GM18511 (cell line): ENCODE data around the gene KRTAP4-4.
"Not testable (repeated sequence)": the region's sequence is repeated elsewhere in the genome, so short reads cannot be mapped to it uniquely, and the experiment has no call there.

Experiments used
- ATAC-seq: cut with Tn5 transposase; IDR thresholded peaks from one replicate; pipeline ENCODE4 v1.9.1; 2021; ENCODE audit warnings: mild to moderate bottlenecking, moderate library complexity; ENCODE audit not compliant: unreplicated experiment

The KRTAP4-4 gene

DNA sequence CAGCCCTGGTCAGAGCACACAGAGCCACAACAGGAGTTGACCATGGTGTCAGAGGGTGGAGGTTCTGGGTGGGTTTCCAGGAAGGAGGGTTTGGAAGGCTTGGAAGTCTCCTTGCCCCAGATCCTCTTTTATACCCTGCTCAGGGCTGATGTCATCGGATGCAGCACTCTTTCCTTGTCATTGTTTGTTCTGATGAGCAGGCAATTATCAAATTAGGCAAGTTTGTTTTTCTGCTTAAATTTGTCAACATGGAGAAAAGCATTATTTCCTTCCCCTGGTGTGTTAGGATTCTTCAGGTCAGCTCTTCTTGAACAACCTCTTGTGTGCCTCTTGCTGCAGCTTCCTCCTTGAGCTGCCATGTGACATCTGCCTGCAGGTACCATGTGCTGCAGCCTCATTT is at the start of gene KRTAP4-4:
Gene KRTAP4-4 (minus strand): TSS at position 101 of the 400 bp plus-strand sequence. CDS start 57 bp downstream, at position 44.
- ATAC-seq: no peak

DNA sequence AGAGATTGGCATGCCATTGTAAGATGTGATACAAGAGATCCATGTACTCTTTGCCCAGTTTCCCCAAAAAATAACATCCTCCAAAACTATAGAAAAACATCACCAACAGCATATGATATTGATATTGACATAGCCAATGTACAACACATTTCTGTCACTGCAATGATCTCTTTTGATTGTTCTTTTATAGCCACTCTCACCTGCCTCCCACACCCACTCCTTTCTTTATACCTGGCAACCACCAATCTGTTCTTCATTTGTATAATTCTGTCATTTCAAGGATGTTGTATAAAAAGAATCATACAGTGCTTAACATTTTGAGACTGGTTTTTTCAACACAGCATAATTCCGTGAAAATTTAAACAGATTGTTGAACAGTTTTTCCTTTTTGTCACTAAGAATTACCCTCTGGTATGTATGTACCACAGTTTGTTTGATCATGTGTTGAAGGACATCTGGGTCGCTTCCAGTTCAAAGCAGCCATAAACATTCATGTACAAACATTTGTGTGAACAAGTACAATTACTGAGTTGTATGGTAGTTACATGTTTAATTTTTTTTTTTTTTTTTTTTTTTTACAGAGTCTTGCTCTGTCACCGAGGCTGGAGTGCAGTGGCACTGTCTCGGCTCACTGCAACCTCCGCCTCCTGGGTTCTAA is 39.0 kb upstream of the KRTAP4-4 start:
- ATAC-seq: no peak

DNA sequence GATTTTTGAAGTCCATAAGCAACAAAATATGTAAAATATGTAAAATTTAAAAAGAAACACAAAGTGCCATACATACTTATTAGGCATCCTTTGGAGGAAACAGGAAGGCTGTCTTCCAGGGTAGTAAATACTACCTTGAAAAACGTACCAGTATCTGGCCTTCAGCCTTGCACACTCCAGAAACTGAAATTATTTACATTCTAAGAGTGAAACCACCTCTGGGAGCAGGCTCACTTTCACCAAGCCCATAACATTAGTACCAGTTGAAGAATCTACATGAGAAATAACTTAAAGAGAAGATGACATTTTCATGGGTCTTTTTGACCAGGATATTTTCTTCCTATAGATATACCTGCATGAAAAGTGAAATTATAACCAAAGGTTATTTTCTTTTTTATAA is 35.5 kb upstream of the KRTAP4-4 start:
- ATAC-seq: no peak

DNA sequence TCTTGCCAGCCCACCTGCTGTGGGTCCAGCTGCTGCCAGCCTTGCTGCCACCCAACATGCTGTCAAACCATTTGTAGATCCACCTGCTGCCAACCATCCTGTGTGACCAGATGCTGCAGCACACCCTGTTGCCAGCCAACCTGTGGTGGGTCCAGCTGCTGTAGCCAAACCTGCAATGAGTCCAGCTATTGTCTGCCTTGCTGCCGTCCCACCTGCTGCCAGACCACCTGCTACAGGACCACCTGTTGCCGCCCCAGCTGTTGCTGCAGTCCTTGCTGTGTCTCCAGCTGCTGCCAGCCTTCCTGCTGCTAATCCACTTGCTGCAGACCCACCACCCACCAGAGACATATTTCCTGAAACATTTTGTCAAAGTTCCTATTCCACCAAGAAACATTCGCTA is 29.8 kb upstream of the KRTAP4-4 start:
- ATAC-seq: no peak

DNA sequence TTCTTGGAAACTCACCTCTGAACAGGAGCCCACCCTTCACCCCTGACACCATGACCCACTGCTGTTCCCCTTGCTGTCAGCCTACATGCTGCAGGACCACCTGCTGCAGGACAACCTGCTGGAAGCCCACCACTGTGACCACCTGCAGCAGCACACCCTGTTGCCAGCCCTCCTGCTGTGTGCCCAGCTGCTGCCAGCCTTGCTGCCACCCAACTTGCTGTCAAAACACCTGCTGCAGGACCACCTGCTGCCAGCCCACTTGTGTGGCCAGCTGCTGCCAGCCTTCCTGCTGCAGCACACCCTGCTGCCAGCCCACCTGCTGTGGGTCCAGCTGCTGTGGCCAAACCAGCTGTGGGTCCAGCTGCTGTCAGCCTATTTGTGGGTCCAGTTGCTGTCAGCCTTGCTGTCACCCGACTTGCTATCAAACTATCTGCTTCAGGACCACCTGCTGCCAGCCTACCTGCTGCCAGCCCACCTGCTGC is 29.3 kb upstream of the KRTAP4-4 start, which contains the start of gene KRTAP9-1:
Gene KRTAP9-1 (plus strand): TSS at position 51 of the 482 bp plus-strand sequence. CDS start 0 bp downstream, at position 51.
- ATAC-seq: not testable (repeated sequence)

DNA sequence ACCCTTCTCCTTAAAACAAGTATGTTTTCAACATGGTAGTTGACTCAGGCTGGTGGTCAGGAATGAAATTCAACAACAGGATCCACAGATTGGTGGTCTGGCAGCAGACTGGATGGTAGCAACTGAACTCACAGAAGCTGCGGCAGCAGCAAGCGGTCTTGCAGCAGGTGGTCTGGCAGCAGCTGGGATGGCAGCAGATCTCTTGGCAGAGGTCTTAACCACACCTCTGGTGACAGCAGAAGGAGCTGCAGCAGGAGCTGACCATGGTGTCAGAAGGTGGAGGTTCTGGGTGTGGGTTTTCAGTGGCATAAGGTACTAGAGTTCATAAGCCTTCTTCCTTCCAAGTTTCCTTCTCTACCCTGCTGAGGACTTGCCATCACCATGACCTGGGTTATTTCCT is 26.3 kb upstream of the KRTAP4-4 start:
- no peak for ATAC-seq

DNA sequence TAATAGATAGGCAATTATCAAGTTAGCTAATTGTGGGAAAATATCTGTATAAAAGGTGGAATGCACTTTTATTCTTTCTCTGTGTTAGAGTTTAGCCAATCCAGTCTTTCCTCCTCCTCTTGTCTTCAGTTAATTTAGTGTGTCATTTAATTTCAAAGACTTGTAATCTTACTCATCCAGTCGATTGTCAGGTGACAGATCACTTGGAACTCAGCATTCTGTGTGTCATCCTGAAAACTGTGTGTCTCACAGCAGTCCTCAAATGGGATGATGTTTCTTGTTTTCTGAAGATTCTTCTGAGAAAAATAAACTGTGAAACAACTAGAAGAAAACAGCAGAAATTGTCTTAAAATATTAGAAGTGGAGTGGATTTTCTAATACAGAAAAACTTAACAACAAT is 24.5 kb upstream of the KRTAP4-4 start:
- no peak for ATAC-seq

DNA sequence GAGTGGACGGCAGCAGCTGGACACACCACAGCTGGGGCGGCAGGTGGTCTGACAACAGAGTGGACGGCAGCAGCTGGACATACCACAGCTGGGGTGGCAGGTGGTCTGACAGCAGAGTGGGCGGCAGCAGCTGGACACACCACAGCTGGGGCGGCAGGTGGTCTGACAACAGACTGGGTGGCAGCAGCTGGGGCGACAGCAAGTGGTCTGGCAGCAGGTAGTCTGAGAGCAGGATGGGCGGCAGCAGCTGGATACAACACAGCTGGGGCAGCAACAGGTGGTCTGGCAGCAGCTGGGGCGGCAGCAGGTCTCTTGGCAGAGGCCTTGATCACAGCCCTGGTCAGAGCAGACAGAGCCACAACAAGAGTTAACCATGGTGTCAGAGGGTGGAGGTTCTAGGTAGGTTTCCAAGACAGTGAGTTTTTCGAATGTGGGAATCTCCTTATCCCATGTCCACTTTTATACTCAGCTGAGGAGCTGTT is 24.0 kb upstream of the KRTAP4-4 start, which contains the start of gene KRTAP4-1:
Gene KRTAP4-1 (minus strand): TSS at position 432 of the 482 bp plus-strand sequence. CDS start 57 bp downstream, at position 375.
- ATAC-seq: no peak

DNA sequence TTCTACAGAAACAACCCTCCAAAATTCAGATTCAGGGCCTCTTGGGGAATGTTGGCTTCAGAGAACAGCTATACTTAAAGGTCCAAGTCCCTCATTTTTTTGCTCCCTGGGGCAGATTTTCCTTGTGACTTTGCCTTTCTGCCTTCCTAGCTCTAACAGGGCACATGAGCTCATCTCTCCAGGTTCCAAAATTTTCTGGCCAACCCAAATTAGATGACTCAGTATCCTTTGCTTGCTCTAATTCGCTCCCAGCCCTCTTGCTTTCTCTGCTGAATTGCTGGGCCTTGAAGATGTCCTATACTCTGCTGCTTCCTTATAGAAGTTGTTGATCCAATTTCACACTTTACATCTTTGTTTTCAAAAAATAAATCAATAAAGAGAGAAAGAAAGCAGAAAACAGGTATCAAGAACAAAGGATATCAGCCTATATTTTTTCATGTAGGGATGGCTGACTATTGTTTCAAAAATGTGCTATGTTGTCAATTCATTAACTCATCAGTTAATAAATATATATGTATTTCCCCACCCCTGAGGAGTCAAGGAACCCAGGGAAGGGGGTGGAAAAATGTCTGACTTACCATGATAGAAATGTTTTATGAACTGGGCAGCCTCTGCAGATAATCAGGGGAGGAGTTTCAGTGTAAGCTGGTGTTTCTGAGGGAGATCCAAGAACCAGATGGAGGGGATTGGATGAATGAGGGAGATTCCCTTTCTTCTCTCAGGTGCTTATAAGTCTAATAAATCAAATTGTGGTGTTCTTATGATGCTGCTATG is 18.5 kb upstream of the KRTAP4-4 start:
- no peak for ATAC-seq

DNA sequence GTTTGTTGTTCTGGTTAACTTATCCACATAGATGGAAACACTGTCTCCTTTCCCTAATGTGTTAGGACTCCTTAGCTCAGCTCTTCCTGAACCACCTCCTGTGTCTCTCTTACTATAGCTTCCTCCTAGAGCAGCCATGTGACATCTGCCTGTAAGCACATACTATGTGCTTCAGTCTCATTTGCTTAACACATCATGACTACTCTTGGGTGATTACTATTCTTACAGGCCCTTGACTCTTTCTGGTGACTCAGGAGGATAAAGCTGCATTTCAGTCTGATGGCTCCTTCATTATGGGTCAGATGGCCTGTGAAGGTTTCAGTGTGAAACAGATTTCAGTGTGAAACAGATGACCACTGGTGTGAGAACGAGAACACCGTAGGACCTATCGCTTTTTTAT is 17.8 kb upstream of the KRTAP4-4 start:
- no peak for ATAC-seq

DNA sequence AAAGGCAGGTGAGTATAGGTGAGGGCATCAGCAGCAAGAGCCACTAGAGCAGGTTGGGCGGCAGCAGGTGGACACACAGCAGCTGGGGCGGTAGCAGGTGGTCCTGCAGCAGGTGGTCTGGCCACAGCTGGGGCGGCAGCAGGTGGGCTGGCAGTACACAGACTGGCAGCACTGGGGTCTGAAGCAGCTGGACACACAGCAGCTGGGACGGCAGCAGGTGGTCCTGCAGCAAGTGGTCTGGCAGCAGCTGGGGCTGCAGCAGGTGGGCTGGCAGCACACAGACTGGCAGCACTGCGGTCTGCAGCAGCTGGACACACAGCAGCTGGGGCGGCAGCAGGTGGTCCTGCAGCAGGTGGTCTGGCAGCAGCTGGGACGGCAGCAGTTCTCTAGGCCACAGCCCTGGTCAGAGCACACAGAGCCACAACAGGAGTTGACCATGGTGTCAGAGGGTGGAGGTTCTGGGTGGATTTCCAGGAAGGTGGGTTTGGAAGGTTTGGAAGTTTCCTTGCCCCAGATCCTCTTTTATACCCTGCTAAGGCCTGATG is 17.3 kb upstream of the KRTAP4-4 start, which contains the start of gene KRTAP4-2:
Gene KRTAP4-2 (minus strand): TSS at position 495 of the 545 bp plus-strand sequence. CDS start 57 bp downstream, at position 438.
- ATAC-seq: no peak

DNA sequence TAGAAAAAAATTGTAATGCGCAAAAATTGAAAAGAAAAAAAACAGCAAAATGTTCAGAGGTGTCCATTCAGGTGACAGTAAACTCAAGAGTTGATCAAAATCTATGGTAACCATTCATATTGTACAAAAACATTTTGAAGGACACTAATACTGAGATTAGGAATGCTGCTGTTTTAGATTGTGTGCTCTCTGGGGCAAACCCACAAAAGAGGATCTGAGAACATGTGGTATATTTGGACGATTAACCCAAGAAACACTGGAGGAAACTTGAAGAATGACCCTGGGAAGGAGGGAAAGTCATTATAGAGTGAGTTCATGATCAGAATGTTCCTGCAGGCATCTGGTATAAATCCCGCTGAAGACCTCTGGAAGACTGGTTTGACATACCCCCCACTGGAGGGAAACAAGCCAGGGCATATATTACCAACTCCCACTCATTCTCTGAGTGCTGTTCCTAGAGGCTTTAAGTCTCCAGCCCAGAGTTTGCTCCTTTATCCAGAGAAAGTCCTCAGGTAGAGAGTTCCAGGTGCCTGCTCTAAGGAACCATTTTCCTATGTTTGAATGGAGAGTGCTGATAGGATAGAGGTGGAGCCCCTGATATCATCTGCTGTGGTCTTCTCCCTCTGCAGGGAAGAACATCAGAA is 16.3 kb upstream of the KRTAP4-4 start:
- ATAC-seq: no peak

DNA sequence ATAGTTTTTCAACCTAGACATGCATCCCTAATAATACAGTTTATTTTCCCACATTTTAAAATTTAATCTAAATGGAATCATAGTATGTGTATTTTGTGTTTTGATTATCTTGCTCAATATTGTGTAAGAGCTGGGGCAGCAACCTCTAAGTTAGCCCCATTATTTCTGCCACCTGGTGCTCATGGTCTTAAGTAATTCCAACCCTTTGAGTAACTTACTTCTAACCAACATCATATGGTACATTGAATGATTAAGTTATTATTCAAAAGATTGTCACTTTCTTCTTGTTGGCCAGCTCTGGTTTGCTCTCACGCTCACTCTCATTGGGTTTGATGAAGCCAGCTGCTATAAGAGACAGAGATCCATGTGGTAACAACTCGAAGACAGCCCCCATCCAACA is 11.3 kb upstream of the KRTAP4-4 start:
- ATAC-seq: no peak

DNA sequence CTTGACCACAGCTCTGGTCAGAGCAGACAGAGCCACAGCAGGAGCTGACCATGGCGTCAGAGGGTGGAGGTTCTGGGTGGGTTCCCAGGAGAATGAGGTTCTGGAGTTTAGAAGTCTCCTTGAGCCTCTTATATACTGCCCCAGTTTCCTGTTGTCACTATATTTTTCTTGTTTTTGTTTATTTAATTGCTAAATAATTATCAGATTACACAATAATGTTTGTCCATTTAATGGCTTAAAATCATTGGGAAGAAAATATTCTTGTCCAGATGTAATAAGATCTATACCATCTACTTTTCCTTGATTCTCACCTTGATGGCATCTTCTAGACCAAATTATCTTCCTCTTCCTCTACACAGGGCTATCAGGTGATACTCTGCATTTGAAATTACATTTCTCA is 7.6 kb upstream of the KRTAP4-4 start, which contains the start of gene KRTAP4-3:
Gene KRTAP4-3 (minus strand): TSS at position 101 of the 400 bp plus-strand sequence. CDS start 49 bp downstream, at position 52.
- ATAC-seq: no peak

DNA sequence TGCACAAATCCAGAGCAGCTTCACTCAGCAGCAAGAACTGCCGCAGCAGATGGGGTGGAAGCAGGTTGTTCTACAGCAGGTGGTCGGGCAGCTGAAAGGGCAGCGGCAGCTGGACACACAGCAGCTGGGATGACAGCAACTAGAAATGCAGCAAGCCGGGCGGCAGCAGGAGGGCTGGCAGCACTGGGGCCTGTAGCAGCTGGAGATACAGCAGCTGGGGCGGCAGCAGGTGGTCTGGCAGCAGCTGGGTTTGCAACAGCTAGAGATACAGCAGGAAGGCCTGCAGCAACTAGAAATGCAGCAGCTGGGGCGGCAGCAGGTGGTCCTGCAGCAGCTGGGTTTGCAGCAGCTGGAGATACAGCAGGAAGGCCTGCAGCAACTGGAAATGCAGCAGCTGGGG is 7.0 kb upstream of the KRTAP4-4 start:
- no peak for ATAC-seq

DNA sequence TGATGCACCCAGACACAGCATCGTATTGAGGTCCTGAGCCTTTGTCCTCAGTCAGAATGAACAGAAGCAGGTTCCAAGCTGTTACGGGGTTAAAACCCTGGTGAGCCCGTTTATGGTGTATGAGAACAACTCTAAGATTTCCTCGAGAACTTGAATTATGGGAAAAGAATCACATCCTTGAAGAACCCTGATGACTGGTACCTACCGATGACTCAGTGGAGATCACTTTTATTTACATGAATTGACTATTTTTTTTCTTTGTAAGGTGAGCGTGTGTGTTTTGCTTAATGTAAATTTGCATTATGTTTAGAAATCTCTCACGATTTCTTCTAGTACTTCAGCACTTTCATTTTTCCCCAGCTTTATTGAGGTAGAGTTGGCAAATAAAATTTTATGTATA is 3.3 kb upstream of the KRTAP4-4 start:
- ATAC-seq: no peak

DNA sequence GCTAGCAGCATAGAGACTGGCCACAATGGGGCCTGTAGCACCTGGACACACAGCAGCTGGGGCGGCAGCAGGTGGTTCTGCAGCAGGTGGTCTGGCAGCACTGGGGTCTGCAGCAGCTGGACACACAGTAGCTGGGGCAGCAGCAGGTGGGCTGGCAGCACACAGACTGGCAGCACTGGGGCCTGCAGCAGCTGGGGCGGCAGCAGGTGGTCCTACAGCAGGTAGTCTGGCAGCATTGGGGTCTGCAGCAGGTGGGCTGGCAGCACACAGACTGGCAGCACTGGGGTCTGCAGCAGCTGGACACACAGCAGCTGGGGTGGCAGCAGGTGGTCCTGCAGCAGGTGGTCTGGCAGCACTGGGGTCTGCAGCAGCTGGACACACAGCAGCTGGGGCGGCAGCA is 358 bp downstream of the KRTAP4-4 start:
- not testable (repeated sequence) for ATAC-seq

DNA sequence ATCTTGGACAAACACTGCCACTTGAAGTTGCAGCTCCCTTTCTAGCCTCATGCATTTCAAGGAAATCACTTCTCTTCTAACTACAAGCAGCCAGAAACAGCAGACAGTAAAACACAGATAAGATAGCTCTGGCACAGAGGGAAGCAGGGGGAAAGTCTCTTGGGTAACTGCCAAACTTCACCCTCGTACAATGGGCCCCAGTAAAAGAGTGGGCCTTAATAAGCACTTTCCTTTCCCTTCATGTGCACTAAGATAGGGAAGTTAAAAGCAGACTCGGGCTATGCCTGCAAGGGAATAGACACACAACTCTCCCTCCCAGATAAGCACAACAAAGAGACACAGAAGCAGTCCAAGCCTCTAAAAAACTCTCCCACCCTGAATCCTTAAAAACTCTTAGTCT is 6.7 kb downstream of the KRTAP4-4 start:
- no peak for ATAC-seq

DNA sequence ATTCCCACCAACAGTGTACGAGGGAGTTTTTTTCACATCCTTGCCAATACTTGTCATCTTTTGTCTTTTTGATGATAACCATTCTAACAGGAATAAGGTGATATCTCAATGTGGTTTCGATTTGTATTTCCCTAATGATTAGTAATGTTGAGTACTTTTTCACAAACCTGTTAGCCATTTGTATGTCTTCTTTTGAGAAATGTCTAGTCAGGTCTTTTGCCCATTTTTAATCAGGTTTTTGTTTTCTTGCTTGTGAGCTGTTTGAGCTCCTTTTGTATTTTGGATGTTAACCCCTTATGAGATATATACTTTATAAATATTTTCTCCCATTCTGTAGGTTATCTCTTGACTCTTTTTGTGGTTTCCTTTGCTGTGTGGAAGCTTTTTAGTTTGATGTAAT is 9.0 kb downstream of the KRTAP4-4 start:
- no peak for ATAC-seq

DNA sequence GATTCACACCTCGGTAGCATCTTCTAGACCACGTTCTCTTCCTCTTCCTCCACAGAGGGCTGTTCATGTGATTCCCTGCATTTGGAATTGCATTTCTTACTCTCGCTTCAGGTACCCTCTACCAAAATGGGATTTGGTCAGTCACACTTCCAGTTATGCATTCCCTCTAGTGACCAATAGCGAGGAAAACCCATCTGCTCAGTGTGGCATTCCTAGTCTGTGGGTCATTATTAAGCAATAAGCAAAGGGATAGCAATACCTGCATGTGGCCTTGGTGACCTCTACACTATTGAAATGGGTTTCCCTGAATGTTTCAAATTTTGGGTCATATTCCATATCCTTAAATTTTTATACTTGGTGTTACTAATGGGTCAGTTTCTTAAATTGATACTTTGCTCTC is 10.5 kb downstream of the KRTAP4-4 start:
- ATAC-seq: no peak

DNA sequence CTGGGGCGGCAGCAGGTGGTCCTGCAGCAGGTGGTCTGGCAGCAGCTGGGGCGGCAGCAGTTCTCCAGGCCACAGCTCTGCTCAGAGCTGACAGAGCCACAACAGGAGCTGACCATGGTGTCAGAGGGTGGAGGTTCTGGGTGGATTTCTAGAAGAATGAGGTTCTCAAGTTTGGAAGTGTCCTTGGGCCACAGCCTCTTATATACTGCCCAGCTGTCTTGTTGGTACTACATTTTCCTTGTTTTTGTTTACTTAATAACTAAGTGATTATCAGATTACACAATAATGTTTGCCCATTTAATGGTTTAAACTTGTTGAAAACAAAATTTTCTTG is 10.9 kb downstream of the KRTAP4-4 start, which contains the start of gene KRTAP4-5:
Gene KRTAP4-5 (minus strand): TSS at position 174 of the 334 bp plus-strand sequence. CDS start 58 bp downstream, at position 116.
- no peak for ATAC-seq
